ENCODE measurements around the gene DNAJB8. TPM values are rescaled to one million over a fixed set of nuclear protein-coding genes. Genes with fewer than 3 reads are reported as not detected.

Gene DNAJB8
- total RNA-seq, 2 donors from 2014 or later, result not detected

GRCh38 chr3:128462931-128463330, 3.8 kb downstream of the DNAJB8 start:
- Mint-ChIP-seq H3K27ac (no peak overlapping the region), H3K4me3 (no peak overlapping the region), H3K27me3 (peaks cover 55% of the 10 kb centered on the region), H3K36me3 (ENCODE audit: low read depth) (peaks cover 8% of the 10 kb centered on the region), H3K4me1 (peaks cover 12% of the 10 kb centered on the region)
- ATAC-seq (no peak), DNase-seq (no peak)
- H3K9me3 ChIP-seq (ENCODE audit: control insufficient read depth, low read length, poor library complexity, severe bottlenecking), result no peaks in the 10 kb centered on the region

- ATAC-seq (no peak), DNase-seq (no peak)
- no peaks in the 10 kb centered on the region for H3K9me3 ChIP-seq (ENCODE audit: control insufficient read depth, low read length, poor library complexity, severe bottlenecking)
- Mint-ChIP-seq H3K4me3 (no peak overlapping the region), H3K27ac (no peak overlapping the region), H3K27me3 (peaks cover 60% of the 10 kb centered on the region), H3K4me1 (peaks cover 12% of the 10 kb centered on the region), H3K36me3 (ENCODE audit: low read depth) (peaks cover 8% of the 10 kb centered on the region)
These were observed 4.3 kb downstream of the DNAJB8 start for GRCh38 chr3:128462341-128462910.

GRCh38 chr3:128461731-128462130, 5.0 kb downstream of the DNAJB8 start:
- Mint-ChIP-seq H3K4me1 (peaks cover 5% of the 10 kb centered on the region), H3K4me3 (no peak overlapping the region), H3K36me3 (ENCODE audit: low read depth) (peaks cover 4% of the 10 kb centered on the region), H3K27ac (no peak overlapping the region), H3K27me3 (peaks cover 55% of the 10 kb centered on the region)
- no peaks in the 10 kb centered on the region for H3K9me3 ChIP-seq (ENCODE audit: control insufficient read depth, low read length, poor library complexity, severe bottlenecking)
- no peak for ATAC-seq
- DNase-seq, result no peak

DNA sequence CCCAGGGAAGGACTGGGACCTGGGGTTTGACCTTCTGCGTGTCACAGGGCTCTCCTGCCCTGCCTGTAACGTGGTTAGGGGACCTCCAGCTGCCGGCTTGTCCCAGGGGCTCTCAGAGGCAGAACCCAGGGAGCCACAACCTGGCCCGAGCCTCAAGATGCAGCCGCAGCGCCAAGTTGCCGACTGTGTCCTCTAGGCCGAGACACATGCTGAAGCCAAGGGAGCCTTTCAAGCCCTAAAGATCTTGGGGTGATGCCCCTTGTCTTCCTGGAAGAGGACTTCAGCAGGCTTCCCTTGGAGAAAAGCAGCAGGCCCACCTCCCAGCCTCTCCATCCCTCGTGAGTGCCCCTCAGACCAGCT, 7.2 kb downstream of the DNAJB8 start:
- H3K36me3 Mint-ChIP-seq (ENCODE audit: low read depth), result no peaks in the 10 kb centered on the region
- no peak for DNase-seq
- no peak for ATAC-seq
- no peak overlapping the region for H3K4me3 Mint-ChIP-seq
- H3K9me3 ChIP-seq (ENCODE audit: control insufficient read depth, low read length, poor library complexity, severe bottlenecking), result no peaks in the 10 kb centered on the region
- peaks cover 56% of the 10 kb centered on the region for H3K27me3 Mint-ChIP-seq
- H3K27ac Mint-ChIP-seq, result no peak overlapping the region
- H3K4me1 Mint-ChIP-seq, result peaks cover 2% of the 10 kb centered on the region

GRCh38 chr3:128458746-128459460, 7.8 kb downstream of the DNAJB8 start:
- H3K27me3 Mint-ChIP-seq, result peaks cover 56% of the 10 kb centered on the region
- ATAC-seq, result no peak
- H3K4me3 Mint-ChIP-seq, result no peak overlapping the region
- no peaks in the 10 kb centered on the region for H3K9me3 ChIP-seq (ENCODE audit: control insufficient read depth, low read length, poor library complexity, severe bottlenecking)
- no peaks in the 10 kb centered on the region for H3K4me1 Mint-ChIP-seq
- no peak overlapping the region for H3K27ac Mint-ChIP-seq
- H3K36me3 Mint-ChIP-seq (ENCODE audit: low read depth), result no peaks in the 10 kb centered on the region
- DNase-seq, result no peak

DNA sequence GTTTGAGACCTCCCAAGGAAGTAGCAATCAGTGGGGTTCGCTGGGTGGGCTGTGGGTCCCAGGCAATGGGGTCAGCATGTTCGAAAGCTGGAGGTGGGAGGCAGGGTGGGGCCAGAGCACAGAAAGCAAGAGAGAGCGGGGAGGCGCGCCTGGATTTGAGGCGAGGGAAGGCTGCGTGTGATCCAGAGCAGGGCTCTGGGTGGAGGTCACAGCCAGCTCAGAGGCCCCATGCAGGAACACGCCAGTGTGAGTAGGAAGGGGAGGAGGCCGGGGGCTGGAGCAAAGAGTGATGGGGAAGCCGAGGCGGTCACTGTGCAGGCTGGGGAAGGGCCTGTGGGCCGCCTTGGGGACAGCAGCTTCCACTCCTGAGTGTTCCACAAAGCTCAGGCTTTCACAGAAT, 8.8 kb downstream of the DNAJB8 start:
- peaks cover 54% of the 10 kb centered on the region for H3K27me3 Mint-ChIP-seq
- no peak overlapping the region for H3K27ac Mint-ChIP-seq
- no peak for ATAC-seq
- no peaks in the 10 kb centered on the region for H3K4me1 Mint-ChIP-seq
- no peaks in the 10 kb centered on the region for H3K36me3 Mint-ChIP-seq (ENCODE audit: low read depth)
- no peak for DNase-seq
- H3K4me3 Mint-ChIP-seq, result no peak overlapping the region
- H3K9me3 ChIP-seq (ENCODE audit: control insufficient read depth, low read length, poor library complexity, severe bottlenecking), result no peaks in the 10 kb centered on the region

DNA sequence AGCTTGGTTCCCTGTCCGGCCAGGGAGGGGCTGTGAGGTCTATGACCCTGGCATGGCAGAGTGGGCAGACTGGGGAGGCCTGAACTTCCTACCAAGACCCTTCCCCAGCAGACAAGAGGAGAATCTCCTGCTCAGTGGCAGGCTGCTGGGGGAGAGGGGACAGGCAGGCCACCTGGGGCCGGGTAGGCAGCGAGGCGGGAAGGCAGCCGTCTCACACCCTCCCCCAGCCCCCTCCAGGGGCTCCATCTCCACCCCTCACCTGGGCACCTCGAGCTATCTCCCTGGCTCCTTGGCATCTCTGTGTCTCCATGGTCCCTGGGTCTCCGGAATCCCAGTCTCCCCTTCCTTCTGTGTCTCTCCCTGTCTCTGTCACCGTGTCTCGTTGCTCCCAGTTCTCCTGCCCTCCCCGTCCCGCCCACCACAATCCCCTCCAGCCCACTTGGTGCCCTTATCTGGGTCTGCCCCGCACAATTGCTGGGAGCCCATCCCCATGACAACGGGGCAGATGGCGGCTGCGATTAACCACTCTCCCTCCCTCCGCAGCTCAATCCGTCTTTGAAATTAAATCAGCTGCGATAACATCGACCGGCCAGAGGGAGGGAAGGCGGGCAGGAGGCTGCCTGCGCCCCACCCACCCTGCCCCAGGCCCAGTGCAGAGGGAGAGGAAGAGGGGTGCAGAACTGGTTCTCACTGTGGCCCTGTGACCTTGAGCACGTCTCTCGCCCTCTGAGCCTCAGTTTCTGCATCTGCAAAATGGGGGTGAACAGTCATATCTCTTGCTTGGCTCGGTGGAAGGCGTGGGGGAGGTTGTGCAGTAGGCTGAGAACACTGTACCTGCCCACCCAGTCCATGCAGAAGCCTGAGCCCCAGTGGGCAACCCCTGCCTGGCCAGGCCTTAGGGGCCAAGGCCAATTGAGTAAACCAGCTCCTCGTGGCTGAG, 9.6 kb downstream of the DNAJB8 start:
- Mint-ChIP-seq H3K36me3 (ENCODE audit: low read depth) (no peaks in the 10 kb centered on the region), H3K4me3 (no peak overlapping the region), H3K27ac (no peak overlapping the region), H3K27me3 (peaks cover 52% of the 10 kb centered on the region), H3K4me1 (no peaks in the 10 kb centered on the region)
- no peaks in the 10 kb centered on the region for H3K9me3 ChIP-seq (ENCODE audit: control insufficient read depth, low read length, poor library complexity, severe bottlenecking)
- no peak for ATAC-seq
- DNase-seq, result no peak

GRCh38 chr3:128455786-128456748, 10.6 kb downstream of the DNAJB8 start:
- Mint-ChIP-seq H3K27me3 (peaks cover 58% of the 10 kb centered on the region), H3K27ac (peak overlapping the region; percentile 27), H3K4me3 (no peak overlapping the region), H3K36me3 (ENCODE audit: low read depth) (no peaks in the 10 kb centered on the region), H3K4me1 (no peaks in the 10 kb centered on the region)
- ATAC-seq (no peak), DNase-seq (no peak)
- H3K9me3 ChIP-seq (ENCODE audit: control insufficient read depth, low read length, poor library complexity, severe bottlenecking), result no peaks in the 10 kb centered on the region

DNA sequence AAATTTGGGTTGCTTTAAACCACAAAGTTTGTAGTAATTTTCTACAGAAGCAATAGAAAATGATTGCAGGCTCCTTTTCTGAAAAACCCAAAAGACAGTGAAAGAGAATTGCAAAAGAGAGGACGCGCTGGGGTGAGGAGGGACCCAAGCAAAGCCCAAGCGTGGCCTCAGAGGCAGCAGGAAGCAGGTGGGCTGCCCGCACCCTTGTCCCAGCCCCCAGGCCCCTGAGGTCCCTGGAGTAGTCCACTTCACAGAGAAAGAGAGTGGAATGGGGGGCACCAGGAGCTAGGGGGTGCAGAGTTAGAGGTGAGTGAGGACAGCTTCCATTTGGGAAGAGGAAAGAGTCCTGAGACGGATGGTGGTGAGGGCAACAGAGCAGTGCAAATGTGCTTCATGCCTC, 11.6 kb downstream of the DNAJB8 start:
- Mint-ChIP-seq H3K36me3 (ENCODE audit: low read depth) (peaks cover 2% of the 10 kb centered on the region), H3K4me3 (no peak overlapping the region), H3K4me1 (no peaks in the 10 kb centered on the region), H3K27me3 (peaks cover 48% of the 10 kb centered on the region), H3K27ac (peak overlapping the region; percentile 27)
- no peaks in the 10 kb centered on the region for H3K9me3 ChIP-seq (ENCODE audit: control insufficient read depth, low read length, poor library complexity, severe bottlenecking)
- ATAC-seq (no peak), DNase-seq (no peak)

DNA sequence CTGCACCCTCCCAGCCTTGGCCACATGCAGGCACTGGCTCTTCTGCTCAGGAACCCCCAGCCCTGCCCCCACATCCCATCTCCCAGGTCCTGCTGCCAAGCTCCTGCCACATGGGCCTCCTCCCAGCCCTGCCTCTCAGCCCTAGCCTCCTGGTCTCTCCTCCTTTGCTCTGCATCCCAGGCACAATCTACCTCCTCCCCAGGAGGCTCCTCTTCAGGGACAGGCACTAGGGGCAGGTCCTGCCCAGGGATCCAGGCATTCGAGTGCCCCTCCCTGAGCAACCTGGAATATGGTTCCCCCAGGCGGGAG, 12.4 kb downstream of the DNAJB8 start:
- no peak for ATAC-seq
- peaks cover 5% of the 10 kb centered on the region for H3K36me3 Mint-ChIP-seq (ENCODE audit: low read depth)

GRCh38 chr3:128453501-128454309, 13.0 kb downstream of the DNAJB8 start:
- H3K4me3 Mint-ChIP-seq, result no peak overlapping the region
- ATAC-seq (no peak), DNase-seq (no peak)
- peaks cover 5% of the 10 kb centered on the region for H3K36me3 Mint-ChIP-seq (ENCODE audit: low read depth)
- peaks cover 3% of the 10 kb centered on the region for H3K4me1 Mint-ChIP-seq
- peaks cover 41% of the 10 kb centered on the region for H3K27me3 Mint-ChIP-seq
- no peak overlapping the region for H3K27ac Mint-ChIP-seq
- H3K9me3 ChIP-seq (ENCODE audit: control insufficient read depth, low read length, poor library complexity, severe bottlenecking), result no peaks in the 10 kb centered on the region

More for the DNA sequence above, 12.4 kb downstream of the DNAJB8 start:
- no peak overlapping the region for H3K4me3 Mint-ChIP-seq
- H3K4me1 Mint-ChIP-seq, result no peaks in the 10 kb centered on the region
- DNase-seq, result no peak
- no peak overlapping the region for H3K27ac Mint-ChIP-seq
- H3K9me3 ChIP-seq (ENCODE audit: control insufficient read depth, low read length, poor library complexity, severe bottlenecking), result no peaks in the 10 kb centered on the region
- peaks cover 44% of the 10 kb centered on the region for H3K27me3 Mint-ChIP-seq

GRCh38 chr3:128452678-128453275, 13.9 kb downstream of the DNAJB8 start:
- no peak overlapping the region for H3K4me3 Mint-ChIP-seq
- H3K4me1 Mint-ChIP-seq, result peaks cover 8% of the 10 kb centered on the region

More at GRCh38 chr3:128452678-128453275, 13.9 kb downstream of the DNAJB8 start:
- H3K36me3 Mint-ChIP-seq (ENCODE audit: low read depth), result peaks cover 8% of the 10 kb centered on the region
- no peaks in the 10 kb centered on the region for H3K9me3 ChIP-seq (ENCODE audit: control insufficient read depth, low read length, poor library complexity, severe bottlenecking)
- no peak overlapping the region for H3K27ac Mint-ChIP-seq
- no peak for ATAC-seq
- H3K27me3 Mint-ChIP-seq, result peaks cover 38% of the 10 kb centered on the region
- DNase-seq, result no peak
